ENCODE data around the gene SLC10A3.

SLC10A3 gene

DNA sequence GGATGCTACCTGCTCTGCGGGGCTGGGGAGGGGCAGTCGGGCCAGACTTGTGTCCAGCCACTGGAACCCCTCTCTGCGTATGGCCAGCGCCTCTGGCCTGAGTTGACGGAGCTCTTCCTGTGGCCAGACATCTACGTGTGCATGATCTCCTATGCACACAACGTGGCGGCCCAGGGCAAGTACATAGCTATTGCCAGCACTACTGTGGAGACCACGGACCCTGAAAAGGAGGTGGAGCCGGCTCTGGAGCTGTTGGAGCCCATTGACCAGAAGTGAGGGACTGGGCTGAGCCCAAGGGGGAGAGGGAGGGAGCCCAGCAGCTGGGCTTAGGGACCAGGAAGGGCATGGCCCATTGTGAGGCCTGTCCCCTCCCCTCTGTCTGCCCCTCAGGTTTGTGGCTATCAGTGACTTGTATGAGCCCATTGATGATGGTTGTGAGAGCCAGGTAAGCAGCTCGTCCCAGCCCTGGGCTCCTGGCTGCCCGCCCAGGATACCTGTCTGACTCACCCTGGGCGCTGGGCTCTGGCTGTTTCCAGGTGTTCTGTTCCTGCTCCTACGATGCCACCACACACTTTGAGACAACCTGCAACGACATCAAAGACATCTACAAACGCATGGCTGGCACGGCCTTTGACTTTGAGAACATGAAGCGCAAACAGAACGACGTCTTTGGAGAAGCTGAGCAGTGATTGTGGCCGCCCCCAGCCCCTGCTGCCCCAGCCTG lies 48.3 kb downstream of the SLC10A3 start:
- H3K4me1 ChIP-seq (ENCODE audit: insufficient read depth, low read length, severe bottlenecking): peaks cover 32% of the 10 kb centered on the region
- H3K9me2 ChIP-seq (ENCODE audit: low read depth, low read length): no peaks in the 10 kb centered on the region
- H3K27me3 ChIP-seq (ENCODE audit: insufficient read depth, low read length): no peaks in the 10 kb centered on the region
- H3K36me3 ChIP-seq (ENCODE audit: insufficient read depth, low read length): peaks cover 20% of the 10 kb centered on the region
- no peaks in the 10 kb centered on the region for H3F3A ChIP-seq (ENCODE audit: insufficient read depth, low read length)
- no peak overlapping the region for H3K27ac ChIP-seq (ENCODE audit: low read depth, low read length, poor library complexity, severe bottlenecking)
- H3K4me2 ChIP-seq (ENCODE audit: low read length): no peak overlapping the region
- no peak overlapping the region for H3K4me3 ChIP-seq (ENCODE audit: low read depth, low read length, poor library complexity, severe bottlenecking)
- no peaks in the 10 kb centered on the region for H3K9me3 ChIP-seq (ENCODE audit: low read length)
- H2AFZ ChIP-seq (ENCODE audit: low read length): no peak overlapping the region
- TF ChIP-seq CTCF (IDR thresholded peaks at IDR 0.05; ENCODE audit: low read length) (no peak), EZH2 (IDR thresholded peaks at IDR 0.05; ENCODE audit: borderline replicate concordance, low read length) (no peak)
- H3K9ac ChIP-seq (ENCODE audit: low read length): no peak overlapping the region
- H4K20me1 ChIP-seq (ENCODE audit: insufficient read depth, low read length): no peaks in the 10 kb centered on the region
- H3K79me2 ChIP-seq (ENCODE audit: insufficient read depth, low read length): peaks cover 7% of the 10 kb centered on the region; the same call in 1 of the 2 replicates

GRCh38 chrX:154441564-154441963 lies 48.9 kb downstream of the SLC10A3 start:
- no peaks in the 10 kb centered on the region for H3F3A ChIP-seq (ENCODE audit: insufficient read depth, low read length)
- peaks cover 7% of the 10 kb centered on the region; the same call in 1 of the 2 replicates for H3K79me2 ChIP-seq (ENCODE audit: insufficient read depth, low read length)
- no peak overlapping the region for H3K27ac ChIP-seq (ENCODE audit: low read depth, low read length, poor library complexity, severe bottlenecking)
- no peaks in the 10 kb centered on the region for H3K27me3 ChIP-seq (ENCODE audit: insufficient read depth, low read length)
- no peak overlapping the region for H3K9ac ChIP-seq (ENCODE audit: low read length)
- no peaks in the 10 kb centered on the region for H3K9me2 ChIP-seq (ENCODE audit: low read depth, low read length)
- no peak overlapping the region for H3K4me2 ChIP-seq (ENCODE audit: low read length)
- peaks cover 32% of the 10 kb centered on the region for H3K4me1 ChIP-seq (ENCODE audit: insufficient read depth, low read length, severe bottlenecking)
- no peaks in the 10 kb centered on the region for H3K9me3 ChIP-seq (ENCODE audit: low read length)
- H3K4me3 ChIP-seq (ENCODE audit: low read depth, low read length, poor library complexity, severe bottlenecking): no peak overlapping the region
- H4K20me1 ChIP-seq (ENCODE audit: insufficient read depth, low read length): no peaks in the 10 kb centered on the region
- no peak for TF ChIP-seq EZH2 (IDR thresholded peaks at IDR 0.05; ENCODE audit: borderline replicate concordance, low read length)
- no peak for TF ChIP-seq CTCF (IDR thresholded peaks at IDR 0.05; ENCODE audit: low read length)
- no peak overlapping the region for H2AFZ ChIP-seq (ENCODE audit: low read length)
- peaks cover 20% of the 10 kb centered on the region for H3K36me3 ChIP-seq (ENCODE audit: insufficient read depth, low read length)

GRCh38 chrX:154440623-154441357 lies 49.6 kb downstream of the SLC10A3 start:
- Histone ChIP-seq H3K4me1 (ENCODE audit: insufficient read depth, low read length, severe bottlenecking) (peaks cover 36% of the 10 kb centered on the region), H3K9me3 (ENCODE audit: low read length) (no peaks in the 10 kb centered on the region), H2AFZ (ENCODE audit: low read length) (no peak overlapping the region), H3K4me2 (ENCODE audit: low read length) (no peak overlapping the region), H3K9ac (ENCODE audit: low read length) (no peak overlapping the region), H3K9me2 (ENCODE audit: low read depth, low read length) (no peaks in the 10 kb centered on the region), H3F3A (ENCODE audit: insufficient read depth, low read length) (no peaks in the 10 kb centered on the region), H3K27ac (ENCODE audit: low read depth, low read length, poor library complexity, severe bottlenecking) (no peak overlapping the region), H3K36me3 (ENCODE audit: insufficient read depth, low read length) (peaks cover 20% of the 10 kb centered on the region), H3K79me2 (ENCODE audit: insufficient read depth, low read length) (peaks cover 7% of the 10 kb centered on the region; the same call in 1 of the 2 replicates), H3K4me3 (ENCODE audit: low read depth, low read length, poor library complexity, severe bottlenecking) (no peak overlapping the region), H4K20me1 (ENCODE audit: insufficient read depth, low read length) (no peaks in the 10 kb centered on the region), H3K27me3 (ENCODE audit: insufficient read depth, low read length) (no peaks in the 10 kb centered on the region)
- TF ChIP-seq EZH2 (IDR thresholded peaks at IDR 0.05; ENCODE audit: borderline replicate concordance, low read length) (no peak), CTCF (IDR thresholded peaks at IDR 0.05; ENCODE audit: low read length) (no peak)

Data from OCI-LY1 (cell line).